Stimulated activated memory B cell treated with anti-CD40 and anti-IgM and Interleukin-4, amounts not matched to agents 10 μg/mL and 1 μg/mL and 100 μg/mL, for 72 hours (primary cell): ENCODE data around the gene C6.

ENCODE experiments used
- ATAC-seq: fragments of 150-1000 bp; cut with Tn5 transposase; 2 replicates; pipeline ENCODE4 v1.10.0; 2021
- H3K27ac Mint-ChIP-seq: one replicate; pipeline ENCODE4 v1.8.0; 2022; ENCODE audit warnings: mild to moderate bottlenecking, mixed read lengths
- H3K27me3 Mint-ChIP-seq: one replicate; pipeline ENCODE4 v1.8.0; 2022; ENCODE audit warnings: mixed read lengths
- H3K36me3 Mint-ChIP-seq: one replicate; pipeline ENCODE4 v1.8.0; 2022; ENCODE audit warnings: mixed read lengths
- H3K4me1 Mint-ChIP-seq: one replicate; pipeline ENCODE4 v1.8.0; 2022; ENCODE audit warnings: mixed read lengths
- H3K4me3 Mint-ChIP-seq: one replicate; pipeline ENCODE4 v1.8.0; 2022; ENCODE audit warnings: mild to moderate bottlenecking, moderate library complexity, mixed read lengths
- H3K9me3 Mint-ChIP-seq: one replicate; pipeline ENCODE4 v1.8.0; 2022; ENCODE audit warnings: mixed read lengths

C6 gene

GRCh38 chr5:41115281-41115680, 98.1 kb downstream of the C6 start:
- Mint-ChIP-seq H3K27ac (no peak overlapping the region), H3K36me3 (no peaks in the 10 kb centered on the region), H3K4me1 (no peaks in the 10 kb centered on the region), H3K9me3 (no peaks in the 10 kb centered on the region), H3K4me3 (no peak overlapping the region), H3K27me3 (no peaks in the 10 kb centered on the region)
- ATAC-seq: no peak

- no peaks in the 10 kb centered on the region for H3K9me3 Mint-ChIP-seq
Observed at GRCh38 chr5:41112486-41113455, 100.6 kb downstream of the C6 start.

GRCh38 chr5:41109186-41109585, 104.1 kb downstream of the C6 start:
- no peak for ATAC-seq
- H3K9me3 Mint-ChIP-seq: no peaks in the 10 kb centered on the region
- H3K27me3 Mint-ChIP-seq: no peaks in the 10 kb centered on the region
- H3K4me3 Mint-ChIP-seq: no peak overlapping the region
- no peak overlapping the region for H3K27ac Mint-ChIP-seq
- no peaks in the 10 kb centered on the region for H3K36me3 Mint-ChIP-seq
- H3K4me1 Mint-ChIP-seq: no peaks in the 10 kb centered on the region

More at GRCh38 chr5:41112486-41113455, 100.6 kb downstream of the C6 start:
- H3K4me1 Mint-ChIP-seq: no peaks in the 10 kb centered on the region
- no peak overlapping the region for H3K4me3 Mint-ChIP-seq
- H3K27ac Mint-ChIP-seq: no peak overlapping the region
- ATAC-seq: no peak
- no peaks in the 10 kb centered on the region for H3K27me3 Mint-ChIP-seq
- no peaks in the 10 kb centered on the region for H3K36me3 Mint-ChIP-seq

GRCh38 chr5:41102341-41102740, 111.0 kb downstream of the C6 start:
- no peak overlapping the region for H3K4me3 Mint-ChIP-seq
- H3K27ac Mint-ChIP-seq: no peak overlapping the region
- H3K27me3 Mint-ChIP-seq: no peaks in the 10 kb centered on the region
- no peak for ATAC-seq
- no peaks in the 10 kb centered on the region for H3K4me1 Mint-ChIP-seq
- no peaks in the 10 kb centered on the region for H3K36me3 Mint-ChIP-seq
- H3K9me3 Mint-ChIP-seq: no peaks in the 10 kb centered on the region

GRCh38 chr5:41097642-41098041, 115.7 kb downstream of the C6 start:
- H3K4me1 Mint-ChIP-seq: no peaks in the 10 kb centered on the region
- H3K36me3 Mint-ChIP-seq: no peaks in the 10 kb centered on the region
- H3K27ac Mint-ChIP-seq: no peak overlapping the region
- no peaks in the 10 kb centered on the region for H3K27me3 Mint-ChIP-seq
- no peak overlapping the region for H3K4me3 Mint-ChIP-seq
- ATAC-seq: no peak
- H3K9me3 Mint-ChIP-seq: peaks cover under 1% of the 10 kb centered on the region

- H3K4me1 Mint-ChIP-seq: no peaks in the 10 kb centered on the region
- no peak overlapping the region for H3K4me3 Mint-ChIP-seq
- H3K36me3 Mint-ChIP-seq: no peaks in the 10 kb centered on the region
- H3K27ac Mint-ChIP-seq: no peak overlapping the region
- H3K9me3 Mint-ChIP-seq: peaks cover 6% of the 10 kb centered on the region
- no peak for ATAC-seq
- H3K27me3 Mint-ChIP-seq: no peaks in the 10 kb centered on the region
Observed at GRCh38 chr5:41095324-41096101, 117.8 kb downstream of the C6 start.

GRCh38 chr5:41094871-41095270, 118.5 kb downstream of the C6 start:
- Mint-ChIP-seq H3K9me3 (peaks cover 6% of the 10 kb centered on the region), H3K36me3 (no peaks in the 10 kb centered on the region), H3K27me3 (no peaks in the 10 kb centered on the region), H3K4me3 (no peak overlapping the region), H3K27ac (no peak overlapping the region), H3K4me1 (no peaks in the 10 kb centered on the region)
- ATAC-seq: no peak

- H3K4me1 Mint-ChIP-seq: no peaks in the 10 kb centered on the region
- H3K27ac Mint-ChIP-seq: no peak overlapping the region
- H3K9me3 Mint-ChIP-seq: peaks cover 6% of the 10 kb centered on the region
- no peak for ATAC-seq
- no peaks in the 10 kb centered on the region for H3K27me3 Mint-ChIP-seq
- H3K4me3 Mint-ChIP-seq: no peak overlapping the region
- H3K36me3 Mint-ChIP-seq: no peaks in the 10 kb centered on the region
Observed at GRCh38 chr5:41093803-41094202, 119.5 kb downstream of the C6 start.
